ENCODE data around the gene SLC6A9.

SLC6A9 gene

DNA sequence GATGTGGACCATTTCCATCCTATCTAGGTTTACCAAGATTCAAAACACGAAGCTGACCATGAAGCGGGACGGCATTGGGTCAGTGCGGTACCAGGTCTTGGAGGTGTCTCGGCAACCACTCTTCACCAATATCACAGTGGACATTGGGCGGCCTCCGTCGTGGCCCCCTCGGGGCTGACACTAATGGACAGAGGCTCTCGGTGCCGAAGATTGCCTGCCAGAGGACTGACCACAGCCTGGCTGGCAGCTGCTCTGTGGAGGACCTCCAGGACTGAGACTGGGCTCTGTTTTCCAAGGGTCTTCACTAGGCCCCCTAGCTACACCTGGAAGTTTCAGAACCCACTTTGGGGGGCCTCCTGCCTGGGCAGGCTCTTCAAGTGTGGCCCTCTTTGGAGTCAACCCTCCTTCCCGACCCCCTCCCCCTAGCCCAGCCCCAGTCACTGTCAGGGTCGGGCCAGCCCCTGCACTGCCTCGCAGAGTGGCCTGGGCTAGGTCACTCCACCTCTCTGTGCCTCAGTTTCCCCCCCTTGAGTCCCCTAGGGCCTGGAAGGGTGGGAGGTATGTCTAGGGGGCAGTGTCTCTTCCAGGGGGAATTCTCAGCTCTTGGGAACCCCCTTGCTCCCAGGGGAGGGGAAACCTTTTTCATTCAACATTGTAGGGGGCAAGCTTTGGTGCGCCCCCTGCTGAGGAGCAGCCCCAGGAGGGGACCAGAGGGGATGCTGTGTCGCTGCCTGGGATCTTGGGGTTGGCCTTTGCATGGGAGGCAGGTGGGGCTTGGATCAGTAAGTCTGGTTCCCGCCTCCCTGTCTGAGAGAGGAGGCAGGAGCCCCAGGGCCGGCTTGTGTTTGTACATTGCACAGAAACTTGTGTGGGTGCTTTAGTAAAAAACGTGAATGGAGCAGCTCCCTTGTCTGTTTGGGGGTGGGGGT is 40.7 kb downstream of the SLC6A9 start:
- H3K9ac ChIP-seq (ENCODE audit: low read depth, low read length), result peak overlapping the region; percentile 68
- peaks cover 16% of the 10 kb centered on the region for H3K36me3 ChIP-seq (ENCODE audit: insufficient read depth, low read length)
- H3K4me3 ChIP-seq (ENCODE audit: low read length), result peak overlapping the region; percentile 83
- no peaks in the 10 kb centered on the region for H3K27me3 ChIP-seq (ENCODE audit: insufficient read depth, low read length)
- 75% methylated on average over 19 of the region's 19 CpGs for WGBS
- 0 out of 2 replicates have a peak, but pooled peaks cover 5% of the 10 kb centered on the region for H3K4me1 ChIP-seq (ENCODE audit: insufficient read depth, low read length)
- no peak overlapping the region; the same call in 1 of the 2 replicates for H3K27ac ChIP-seq (ENCODE audit: low read depth, low read length)
- H3K9me3 ChIP-seq (ENCODE audit: insufficient read depth, low read depth, low read length), result no peaks in the 10 kb centered on the region

DNA sequence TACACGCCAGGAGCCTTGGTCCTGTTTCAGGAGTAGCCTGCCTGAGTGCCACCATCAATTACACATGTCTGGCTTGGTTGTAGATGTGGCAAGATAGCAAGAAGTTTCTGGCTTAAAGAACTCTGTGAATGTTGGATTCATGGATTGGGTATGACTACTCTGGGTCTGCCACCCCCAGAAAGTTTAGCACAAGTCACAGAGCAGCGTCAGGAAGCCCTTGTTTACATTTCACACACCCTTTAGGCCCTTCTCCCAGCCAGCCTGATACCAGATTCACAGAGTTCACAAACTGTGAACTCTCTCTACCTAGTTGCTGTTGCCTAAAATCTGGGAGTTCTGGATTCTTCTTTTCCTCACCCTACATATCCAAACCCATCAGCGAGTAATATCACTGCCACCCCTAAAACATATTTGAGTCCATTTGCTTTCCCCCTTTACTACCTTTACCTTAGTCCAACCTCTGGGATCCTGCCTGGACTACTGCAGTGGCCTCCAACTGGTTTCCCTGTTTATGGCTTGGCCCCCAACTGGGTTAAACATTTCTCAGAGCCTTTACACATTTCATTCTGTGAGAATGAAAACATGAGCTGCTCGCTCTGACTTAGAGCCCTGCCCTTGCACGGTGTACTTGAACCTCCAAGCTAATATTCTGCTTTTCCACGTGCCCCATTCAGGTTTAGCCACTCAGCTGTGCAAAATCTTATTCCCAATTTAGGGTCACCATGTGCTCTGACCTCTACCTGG is 43.9 kb downstream of the SLC6A9 start:
- H3K4me1 ChIP-seq (ENCODE audit: insufficient read depth, low read length), result 0 out of 2 replicates have a peak, but pooled peaks cover 1% of the 10 kb centered on the region
- H3K4me3 ChIP-seq (ENCODE audit: low read length), result no peak overlapping the region
- H3K27me3 ChIP-seq (ENCODE audit: insufficient read depth, low read length), result no peaks in the 10 kb centered on the region
- no peaks in the 10 kb centered on the region for H3K9me3 ChIP-seq (ENCODE audit: insufficient read depth, low read depth, low read length)
- no peak overlapping the region for H3K27ac ChIP-seq (ENCODE audit: low read depth, low read length)
- no peak overlapping the region for H3K9ac ChIP-seq (ENCODE audit: low read depth, low read length)
- peaks cover 35% of the 10 kb centered on the region for H3K36me3 ChIP-seq (ENCODE audit: insufficient read depth, low read length)
- WGBS, result 86% methylated on average over 6 of the region's 6 CpGs

DNA sequence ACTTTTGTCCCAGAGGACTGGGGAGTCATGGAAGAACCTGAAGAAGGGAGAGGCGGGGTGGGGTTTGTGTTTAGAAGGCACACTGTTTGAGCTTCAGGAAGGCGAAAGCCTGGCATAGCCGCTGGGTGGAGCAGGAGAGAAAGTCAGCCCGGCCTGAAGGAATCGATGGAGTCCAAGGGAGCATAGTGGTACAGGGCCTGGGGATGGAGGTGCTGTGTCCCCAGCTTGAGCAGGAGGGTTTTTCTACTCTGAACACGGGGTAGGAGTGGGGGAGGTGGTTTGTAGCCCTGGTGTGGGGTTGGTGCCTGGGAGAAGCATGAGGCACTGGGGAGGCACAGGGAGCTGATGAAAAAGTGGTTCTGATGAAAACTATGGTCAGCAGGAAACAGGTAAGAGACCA is 44.5 kb downstream of the SLC6A9 start:
- H3K27me3 ChIP-seq (ENCODE audit: insufficient read depth, low read length), result no peaks in the 10 kb centered on the region
- H3K27ac ChIP-seq (ENCODE audit: low read depth, low read length), result no peak overlapping the region
- H3K4me3 ChIP-seq (ENCODE audit: low read length), result no peak overlapping the region
- no peaks in the 10 kb centered on the region for H3K4me1 ChIP-seq (ENCODE audit: insufficient read depth, low read length)
- 88% methylated on average over 6 of the region's 6 CpGs for WGBS
- H3K9me3 ChIP-seq (ENCODE audit: insufficient read depth, low read depth, low read length), result no peaks in the 10 kb centered on the region
- peaks cover 39% of the 10 kb centered on the region for H3K36me3 ChIP-seq (ENCODE audit: insufficient read depth, low read length)
- no peak overlapping the region for H3K9ac ChIP-seq (ENCODE audit: low read depth, low read length)

DNA sequence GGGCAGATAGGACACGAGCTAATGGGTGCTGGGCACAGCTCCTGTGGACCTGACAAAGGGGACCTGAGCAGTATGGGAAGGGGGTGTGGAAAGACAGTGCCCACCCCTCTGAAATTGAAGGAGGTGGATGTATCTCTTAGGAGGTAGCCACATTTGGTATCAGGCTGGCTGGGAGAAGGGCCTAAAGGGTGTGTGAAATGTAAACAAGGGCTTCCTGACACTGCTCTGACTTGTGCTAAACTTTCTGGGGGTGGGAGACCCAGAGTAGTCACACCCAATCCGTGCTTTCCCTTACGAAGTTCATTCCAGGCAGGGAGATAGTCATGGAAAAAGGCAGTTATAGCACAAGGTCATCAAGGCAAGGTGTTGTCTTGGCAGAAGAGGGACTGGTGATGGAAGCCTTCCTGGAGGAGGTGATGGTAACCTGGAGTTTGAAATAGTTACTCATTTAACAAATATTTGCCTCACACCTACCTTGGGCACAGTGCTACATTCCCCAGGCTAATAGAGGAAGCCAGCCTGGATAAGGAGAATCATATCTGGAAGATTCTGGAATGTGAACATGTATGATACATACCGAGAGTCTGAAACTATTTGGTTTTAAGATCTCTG is 45.2 kb downstream of the SLC6A9 start:
- Histone ChIP-seq H3K9ac (ENCODE audit: low read depth, low read length) (no peak overlapping the region), H3K36me3 (ENCODE audit: insufficient read depth, low read length) (peaks cover 44% of the 10 kb centered on the region), H3K4me3 (ENCODE audit: low read length) (no peak overlapping the region), H3K27me3 (ENCODE audit: insufficient read depth, low read length) (no peaks in the 10 kb centered on the region), H3K4me1 (ENCODE audit: insufficient read depth, low read length) (no peaks in the 10 kb centered on the region), H3K27ac (ENCODE audit: low read depth, low read length) (no peak overlapping the region), H3K9me3 (ENCODE audit: insufficient read depth, low read depth, low read length) (no peaks in the 10 kb centered on the region)
- WGBS, result 91% methylated on average over 4 of the region's 4 CpGs

DNA sequence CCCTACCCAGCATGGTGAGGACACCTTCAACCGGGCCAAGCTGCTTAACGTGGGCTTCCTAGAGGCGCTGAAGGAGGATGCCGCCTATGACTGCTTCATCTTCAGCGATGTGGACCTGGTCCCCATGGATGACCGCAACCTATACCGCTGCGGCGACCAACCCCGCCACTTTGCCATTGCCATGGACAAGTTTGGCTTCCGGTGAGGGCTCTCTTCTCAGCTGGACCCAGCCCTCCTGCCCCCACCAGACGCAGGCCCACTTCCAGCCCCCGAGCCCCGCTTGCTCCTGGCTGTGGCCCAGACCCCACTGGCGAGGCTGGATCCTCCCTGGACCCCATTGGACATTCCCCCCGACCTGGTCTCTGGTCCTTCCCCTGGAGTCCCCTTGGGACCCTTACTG is 46.4 kb downstream of the SLC6A9 start:
- Histone ChIP-seq H3K9ac (ENCODE audit: low read depth, low read length) (no peak overlapping the region), H3K27ac (ENCODE audit: low read depth, low read length) (no peak overlapping the region), H3K27me3 (ENCODE audit: insufficient read depth, low read length) (no peaks in the 10 kb centered on the region), H3K9me3 (ENCODE audit: insufficient read depth, low read depth, low read length) (no peaks in the 10 kb centered on the region), H3K4me1 (ENCODE audit: insufficient read depth, low read length) (peaks cover 5% of the 10 kb centered on the region; the same call in 1 of the 2 replicates), H3K36me3 (ENCODE audit: insufficient read depth, low read length) (peaks cover 44% of the 10 kb centered on the region), H3K4me3 (ENCODE audit: low read length) (no peak overlapping the region)
- 95% methylated on average over 16 of the region's 16 CpGs for WGBS

DNA sequence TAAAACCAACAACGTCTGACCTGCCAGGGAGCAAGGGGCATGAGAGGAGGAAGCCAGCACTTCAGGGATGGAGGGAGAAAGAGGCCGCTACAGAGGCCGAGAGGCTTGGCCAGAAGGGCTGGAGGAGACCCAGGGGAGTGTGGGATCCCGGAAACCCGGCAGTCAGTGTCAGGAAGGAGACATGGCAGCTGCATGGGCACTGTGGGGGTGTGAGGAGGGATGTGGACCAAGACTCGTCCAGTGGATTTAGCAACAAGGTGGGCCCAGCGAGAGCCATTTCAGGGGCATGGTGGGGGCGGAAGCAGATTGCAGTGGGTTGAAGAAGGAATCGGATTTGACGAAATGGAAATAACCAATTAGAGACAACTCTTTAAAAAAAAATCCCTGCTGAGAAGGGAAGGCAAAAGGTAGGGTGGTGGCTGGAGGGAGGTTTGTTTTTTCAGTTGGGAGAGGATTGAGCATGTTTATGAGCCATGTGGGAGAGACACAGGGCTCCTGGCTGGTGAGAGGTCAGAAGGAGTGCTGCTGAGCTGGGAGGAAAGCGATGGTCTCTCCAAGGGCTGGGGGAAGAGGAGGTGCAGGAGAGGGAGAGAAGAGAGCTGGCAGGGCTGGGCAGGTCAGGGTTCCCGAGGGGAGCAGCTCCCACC is 47.9 kb downstream of the SLC6A9 start:
- no peaks in the 10 kb centered on the region for H3K9me3 ChIP-seq (ENCODE audit: insufficient read depth, low read depth, low read length)
- no peak overlapping the region for H3K4me3 ChIP-seq (ENCODE audit: low read length)
- H3K27ac ChIP-seq (ENCODE audit: low read depth, low read length), result no peak overlapping the region
- no peak overlapping the region for H3K9ac ChIP-seq (ENCODE audit: low read depth, low read length)
- peaks cover 44% of the 10 kb centered on the region for H3K36me3 ChIP-seq (ENCODE audit: insufficient read depth, low read length)
- 88% methylated on average over 12 of the region's 12 CpGs for WGBS
- peaks cover 8% of the 10 kb centered on the region; the same call in 1 of the 2 replicates for H3K4me1 ChIP-seq (ENCODE audit: insufficient read depth, low read length)
- H3K27me3 ChIP-seq (ENCODE audit: insufficient read depth, low read length), result no peaks in the 10 kb centered on the region

DNA sequence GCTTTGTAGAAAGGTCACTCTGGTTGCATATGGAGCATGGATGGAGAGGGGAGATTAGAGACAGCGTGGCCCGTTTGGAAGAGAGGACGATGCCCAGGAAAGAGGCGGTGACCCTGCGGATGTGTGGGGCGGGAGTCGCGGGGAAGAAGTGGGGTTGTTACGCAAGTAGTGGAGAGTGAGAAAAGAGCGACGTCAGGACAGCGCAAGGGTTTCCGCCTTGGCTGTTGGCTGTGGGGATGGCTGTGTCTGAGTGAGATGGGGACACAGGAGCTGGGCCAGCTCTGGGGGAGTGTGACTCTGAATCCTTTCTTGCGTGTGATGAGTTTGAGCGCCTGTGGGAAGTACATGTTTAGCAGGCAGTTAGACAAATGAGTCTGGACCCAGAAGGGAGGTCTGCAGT is 48.5 kb downstream of the SLC6A9 start:
- no peak overlapping the region for H3K4me3 ChIP-seq (ENCODE audit: low read length)
- WGBS, result 92% methylated on average over 15 of the region's 15 CpGs
- peaks cover 12% of the 10 kb centered on the region; the same call in 1 of the 2 replicates for H3K4me1 ChIP-seq (ENCODE audit: insufficient read depth, low read length)
- H3K9me3 ChIP-seq (ENCODE audit: insufficient read depth, low read depth, low read length), result no peaks in the 10 kb centered on the region
- H3K27me3 ChIP-seq (ENCODE audit: insufficient read depth, low read length), result no peaks in the 10 kb centered on the region
- H3K9ac ChIP-seq (ENCODE audit: low read depth, low read length), result no peak overlapping the region
- peaks cover 49% of the 10 kb centered on the region for H3K36me3 ChIP-seq (ENCODE audit: insufficient read depth, low read length)
- no peak overlapping the region for H3K27ac ChIP-seq (ENCODE audit: low read depth, low read length)

DNA sequence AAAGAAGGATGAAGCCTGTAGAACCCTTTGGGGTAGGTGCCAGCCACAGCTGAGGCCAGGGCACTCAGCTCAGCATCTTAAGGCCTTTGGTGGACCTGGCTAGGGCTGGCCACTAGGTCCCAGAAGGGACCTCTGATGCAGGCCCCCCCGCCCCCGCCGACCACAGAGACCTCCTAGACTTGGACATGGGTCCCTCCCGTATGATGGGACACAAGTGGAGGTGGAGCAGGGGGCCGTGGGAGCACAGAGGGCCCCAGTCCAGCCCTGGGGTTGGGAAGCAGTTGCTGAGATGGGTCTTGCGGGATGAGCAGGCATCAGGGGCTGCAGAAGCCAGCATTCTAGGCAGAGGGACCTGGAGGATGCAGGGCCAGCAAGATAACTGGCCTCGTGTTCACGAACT is 49.0 kb downstream of the SLC6A9 start:
- Histone ChIP-seq H3K27ac (ENCODE audit: low read depth, low read length) (no peak overlapping the region), H3K9me3 (ENCODE audit: insufficient read depth, low read depth, low read length) (no peaks in the 10 kb centered on the region), H3K4me3 (ENCODE audit: low read length) (no peak overlapping the region), H3K4me1 (ENCODE audit: insufficient read depth, low read length) (peaks cover 12% of the 10 kb centered on the region; the same call in 1 of the 2 replicates), H3K36me3 (ENCODE audit: insufficient read depth, low read length) (peaks cover 53% of the 10 kb centered on the region), H3K27me3 (ENCODE audit: insufficient read depth, low read length) (no peaks in the 10 kb centered on the region), H3K9ac (ENCODE audit: low read depth, low read length) (no peak overlapping the region)
- WGBS, result 93% methylated on average over 8 of the region's 8 CpGs

DNA sequence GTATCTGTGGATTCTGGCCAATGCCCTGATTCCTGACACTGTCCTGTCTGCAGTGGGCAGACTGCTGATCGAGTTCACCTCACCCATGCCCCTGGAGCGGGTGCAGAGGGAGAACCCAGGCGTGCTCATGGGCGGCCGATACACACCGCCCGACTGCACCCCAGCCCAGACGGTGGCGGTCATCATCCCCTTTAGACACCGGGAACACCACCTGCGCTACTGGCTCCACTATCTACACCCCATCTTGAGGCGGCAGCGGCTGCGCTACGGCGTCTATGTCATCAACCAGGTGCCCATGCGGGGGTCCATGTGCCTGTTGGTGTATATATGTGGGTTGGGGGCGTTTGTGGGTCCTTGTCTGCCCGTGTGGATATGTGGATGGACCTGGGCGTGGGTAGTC is 49.6 kb downstream of the SLC6A9 start:
- Histone ChIP-seq H3K4me1 (ENCODE audit: insufficient read depth, low read length) (peaks cover 12% of the 10 kb centered on the region; the same call in 1 of the 2 replicates), H3K4me3 (ENCODE audit: low read length) (no peak overlapping the region), H3K27me3 (ENCODE audit: insufficient read depth, low read length) (no peaks in the 10 kb centered on the region), H3K9me3 (ENCODE audit: insufficient read depth, low read depth, low read length) (no peaks in the 10 kb centered on the region), H3K9ac (ENCODE audit: low read depth, low read length) (no peak overlapping the region), H3K36me3 (ENCODE audit: insufficient read depth, low read length) (peaks cover 54% of the 10 kb centered on the region), H3K27ac (ENCODE audit: low read depth, low read length) (no peak overlapping the region)
- 97% methylated on average over 20 of the region's 20 CpGs for WGBS

DNA sequence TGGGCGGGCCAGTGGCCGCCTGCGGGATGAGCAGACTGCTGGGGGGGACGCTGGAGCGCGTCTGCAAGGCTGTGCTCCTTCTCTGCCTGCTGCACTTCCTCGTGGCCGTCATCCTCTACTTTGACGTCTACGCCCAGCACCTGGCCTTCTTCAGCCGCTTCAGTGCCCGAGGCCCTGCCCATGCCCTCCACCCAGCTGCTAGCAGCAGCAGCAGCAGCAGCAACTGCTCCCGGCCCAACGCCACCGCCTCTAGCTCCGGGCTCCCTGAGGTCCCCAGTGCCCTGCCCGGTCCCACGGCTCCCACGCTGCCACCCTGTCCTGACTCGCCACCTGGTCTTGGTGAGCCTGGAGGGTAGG is 50.1 kb downstream of the SLC6A9 start:
- Histone ChIP-seq H3K4me1 (ENCODE audit: insufficient read depth, low read length) (peaks cover 12% of the 10 kb centered on the region; the same call in 1 of the 2 replicates), H3K27ac (ENCODE audit: low read depth, low read length) (no peak overlapping the region), H3K4me3 (ENCODE audit: low read length) (no peak overlapping the region), H3K9ac (ENCODE audit: low read depth, low read length) (no peak overlapping the region), H3K9me3 (ENCODE audit: insufficient read depth, low read depth, low read length) (no peaks in the 10 kb centered on the region), H3K27me3 (ENCODE audit: insufficient read depth, low read length) (no peaks in the 10 kb centered on the region), H3K36me3 (ENCODE audit: insufficient read depth, low read length) (peaks cover 56% of the 10 kb centered on the region)
- WGBS, result 92% methylated on average over 20 of the region's 20 CpGs
